Hematopoietic multipotent progenitor cell treated with erythropoietin and hydrocortisone succinate and interleukin-3 and kit ligand, for 6 days (in vitro differentiated cells): ENCODE data around the gene TUBGCP6.

ENCODE experiments used
- DNase-seq: peaks from one replicate; pipeline ENCODE4 v3.0.0-alpha.2; 2015

The TUBGCP6 gene

DNA sequence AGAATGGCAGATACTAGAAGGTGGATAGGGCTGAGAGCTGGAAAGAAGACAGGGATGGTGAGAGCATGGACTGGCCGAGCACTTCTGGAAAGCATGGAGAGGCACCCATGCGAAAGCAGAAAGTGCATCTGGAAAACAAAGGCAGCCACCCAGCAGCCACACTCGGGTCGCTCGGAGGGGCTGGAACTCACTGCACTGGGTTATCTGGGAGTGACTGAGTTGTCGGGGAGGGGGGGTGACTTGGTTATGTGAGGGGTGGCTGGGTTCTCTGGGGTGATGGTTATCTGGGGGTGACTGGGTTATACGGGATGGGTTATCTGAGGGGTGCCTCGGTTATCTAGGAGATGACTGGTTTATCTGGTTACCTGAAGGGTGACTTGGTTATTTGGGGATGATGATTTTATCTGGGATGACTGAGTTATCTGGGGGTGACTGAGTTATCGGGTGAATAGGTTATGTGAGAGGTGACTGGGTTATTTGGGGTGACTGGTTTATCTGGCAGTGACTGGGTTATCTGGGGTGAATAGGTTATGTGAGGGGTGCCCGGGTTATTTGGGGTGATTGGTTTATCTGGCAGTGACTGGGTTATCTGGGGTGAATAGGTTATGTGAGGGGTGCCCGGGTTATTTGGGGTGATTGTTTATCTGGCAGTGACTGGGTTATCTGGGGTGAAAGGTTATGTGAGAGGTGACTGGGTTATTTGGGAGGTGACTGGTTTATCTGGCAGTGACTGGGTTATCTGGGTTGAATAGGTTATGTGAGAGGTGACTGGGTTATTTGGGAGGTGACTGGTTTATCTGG, 76.9 kb downstream of the TUBGCP6 start:
- DNase-seq, result no peak
